Measurements from ENCODE around the gene SCLT1.
"Not testable (repeated sequence)": the region's sequence is repeated elsewhere in the genome, so short reads cannot be mapped to it uniquely, and the experiment has no call there.

Gene SCLT1

DNA sequence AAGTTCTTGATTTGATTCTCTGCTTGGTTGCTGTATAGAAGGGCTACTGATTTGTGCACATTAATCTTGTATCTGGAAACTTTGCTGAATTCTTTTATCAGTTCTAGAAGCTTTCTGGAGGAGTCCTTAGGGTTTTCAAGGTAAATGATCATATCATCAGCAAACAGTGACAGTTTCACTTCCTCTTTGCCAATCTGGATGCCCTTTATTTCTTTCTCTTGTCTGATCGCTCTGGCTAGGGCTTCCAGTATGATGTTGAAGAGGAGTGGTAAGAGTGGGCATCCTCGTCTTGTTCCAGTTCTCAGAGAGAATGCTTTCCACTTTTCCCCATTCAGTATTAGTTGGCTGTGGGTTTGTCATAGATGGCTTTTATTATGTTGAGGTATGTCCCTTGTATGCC lies 23.8 kb downstream of the SCLT1 start:
- DNase-seq (ENCODE audit: low read depth), result not testable (repeated sequence)

DNA sequence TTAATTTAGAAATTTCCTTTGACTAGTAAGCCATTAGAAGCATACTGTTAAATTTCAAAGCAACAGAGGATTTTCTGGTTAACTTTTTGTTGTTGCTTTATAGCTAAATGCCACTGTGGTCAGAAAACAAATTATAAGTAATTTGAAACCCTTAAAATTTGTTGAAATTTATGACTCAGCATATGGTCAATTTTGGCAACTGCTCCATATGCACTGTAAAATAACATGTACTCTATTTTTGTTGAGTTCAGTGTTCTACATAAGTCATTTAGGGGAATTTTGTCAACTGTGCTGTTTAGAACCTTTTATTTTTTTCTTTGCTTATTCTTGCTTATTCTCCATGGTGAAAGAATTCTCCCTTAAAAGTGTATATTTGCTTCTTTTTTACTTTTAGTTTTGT lies 28.6 kb downstream of the SCLT1 start:
- DNase-seq (ENCODE audit: low read depth), result no peak

DNA sequence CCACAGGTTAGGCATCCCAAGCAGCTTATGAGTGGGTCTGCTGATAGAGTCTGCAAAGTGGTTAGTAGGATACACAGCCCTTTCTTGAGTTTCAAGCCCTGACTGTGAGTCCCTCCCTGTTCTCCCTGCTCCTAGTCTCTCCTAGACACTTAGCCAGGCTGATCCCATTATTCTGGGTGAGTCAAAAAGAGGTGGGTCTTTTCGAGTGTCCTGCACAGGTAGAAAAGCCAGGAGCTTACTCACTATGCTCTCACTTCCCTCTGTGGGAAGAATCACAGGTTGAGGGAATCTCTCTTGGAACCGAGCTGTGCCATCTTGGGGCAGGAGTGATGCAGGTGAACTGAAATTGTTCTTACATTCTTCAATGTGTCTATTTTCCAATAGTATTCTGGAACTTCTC lies 29.7 kb downstream of the SCLT1 start:
- no peak for DNase-seq (ENCODE audit: low read depth)

DNA sequence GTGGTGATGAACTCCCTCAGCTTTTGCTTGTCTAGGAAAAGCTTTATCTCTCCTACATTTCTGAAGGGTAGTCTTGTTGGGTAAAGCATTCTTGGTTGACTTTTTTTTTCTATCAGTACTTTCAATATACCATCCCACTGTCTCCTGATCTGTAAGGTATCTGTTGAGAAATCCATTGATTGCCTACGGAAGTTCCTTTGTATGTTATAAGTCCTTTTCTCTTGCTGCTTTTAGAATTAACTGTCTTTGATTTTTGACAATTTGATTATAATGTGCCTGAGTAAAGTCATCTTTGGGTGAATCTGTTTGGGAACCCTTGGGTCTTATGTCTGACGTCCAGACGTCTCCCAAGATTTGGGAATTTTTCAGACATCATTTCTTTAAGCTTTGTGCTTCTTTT lies 30.8 kb downstream of the SCLT1 start:
- no peak for DNase-seq (ENCODE audit: low read depth)

DNA sequence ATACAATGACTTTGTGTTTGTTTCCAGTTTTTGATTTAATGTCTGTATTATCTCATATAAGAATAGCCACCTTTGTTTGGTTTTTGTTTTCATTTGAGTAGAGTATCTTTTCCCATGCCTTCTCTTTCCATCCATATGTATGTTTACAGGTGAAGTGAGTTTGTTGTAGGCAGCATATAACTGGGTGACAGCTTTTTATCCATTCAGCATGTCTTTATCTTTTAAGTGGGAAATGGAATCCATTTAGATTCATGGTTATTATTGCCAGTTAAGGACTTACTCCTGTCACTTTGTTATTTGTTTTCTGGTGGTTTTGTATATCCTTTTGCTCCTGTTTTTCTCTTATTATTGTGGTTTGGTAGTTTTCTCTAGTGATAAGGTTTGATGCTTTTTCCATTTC lies 34.3 kb downstream of the SCLT1 start:
- no peak for DNase-seq (ENCODE audit: low read depth)

DNA sequence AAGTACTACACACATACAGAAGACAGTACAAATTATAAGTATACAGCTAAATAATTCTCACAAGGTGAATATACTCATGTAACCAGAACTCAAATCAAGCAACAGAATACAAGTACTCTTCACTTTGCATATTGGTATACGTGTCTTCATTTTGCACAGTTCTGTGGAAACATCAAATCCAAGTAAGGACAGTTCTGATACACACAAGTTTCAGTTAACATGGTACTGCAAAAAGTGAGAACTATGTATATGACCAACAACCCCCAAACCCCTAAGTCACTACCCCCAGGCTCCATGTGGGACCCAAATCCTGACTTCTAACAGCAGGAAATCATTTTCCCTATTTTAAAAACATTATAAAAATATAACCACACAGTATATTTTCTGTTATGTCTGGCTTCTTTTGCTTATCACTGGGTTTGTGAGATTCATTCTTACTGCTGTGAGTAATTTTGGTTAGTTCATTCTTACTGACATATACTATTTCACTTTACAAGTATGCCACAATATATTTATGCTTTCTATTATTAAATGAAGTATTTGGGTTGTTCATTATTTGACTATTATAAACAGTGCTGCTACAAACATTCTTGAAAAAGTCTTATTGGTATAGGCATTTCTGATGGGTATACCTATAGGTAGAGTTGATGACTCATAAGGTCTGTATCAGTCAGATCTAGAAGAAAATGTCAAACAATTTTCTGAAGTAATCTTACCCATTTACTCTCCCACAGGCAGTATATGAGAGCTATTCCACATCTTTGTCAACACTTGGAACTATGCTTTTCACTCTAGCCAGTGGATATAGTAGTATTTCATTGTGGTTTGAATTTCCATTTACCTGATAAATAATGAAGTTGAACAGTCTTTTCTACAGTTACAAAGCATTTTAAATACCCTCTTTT lies 47.0 kb downstream of the SCLT1 start:
- no peak for DNase-seq (ENCODE audit: low read depth)

DNA sequence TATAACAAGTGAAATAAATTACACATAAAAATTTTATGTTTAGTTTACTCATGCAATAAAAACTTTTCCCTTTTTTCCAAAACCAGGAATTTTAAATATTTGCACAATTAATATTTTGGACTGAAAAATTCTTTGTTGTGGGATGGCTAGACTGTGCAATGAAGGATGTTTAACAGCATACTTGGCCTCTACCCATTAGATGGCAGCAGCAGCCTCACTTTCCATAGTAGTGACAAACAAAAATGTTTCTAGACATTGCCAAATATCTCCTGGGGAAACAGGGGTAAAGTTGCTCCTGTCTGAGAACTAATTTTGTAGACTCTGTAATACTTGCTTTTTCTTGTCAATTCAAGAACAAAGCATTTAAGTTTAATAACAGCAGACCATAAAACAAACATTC lies 49.8 kb downstream of the SCLT1 start:
- DNase-seq (ENCODE audit: low read depth), result no peak

DNA sequence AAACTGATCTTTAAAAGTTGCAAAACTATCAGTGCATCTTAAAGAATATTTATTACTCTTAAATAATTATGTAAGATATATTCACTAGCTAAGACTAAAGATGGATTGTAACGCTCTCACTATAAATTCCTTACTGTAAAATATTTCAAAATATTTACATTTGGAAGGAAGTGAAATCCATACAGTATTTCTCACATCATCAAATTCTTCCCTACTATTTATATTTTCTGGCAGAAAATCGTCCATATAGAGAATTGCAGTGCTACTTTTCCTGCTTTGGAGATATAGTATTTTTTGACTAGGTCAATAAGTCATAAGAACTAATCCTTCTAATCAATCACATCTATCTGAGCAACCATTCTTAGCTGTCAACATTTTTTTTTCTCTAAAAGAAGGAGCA lies 52.9 kb downstream of the SCLT1 start:
- no peak for DNase-seq (ENCODE audit: low read depth)

DNA sequence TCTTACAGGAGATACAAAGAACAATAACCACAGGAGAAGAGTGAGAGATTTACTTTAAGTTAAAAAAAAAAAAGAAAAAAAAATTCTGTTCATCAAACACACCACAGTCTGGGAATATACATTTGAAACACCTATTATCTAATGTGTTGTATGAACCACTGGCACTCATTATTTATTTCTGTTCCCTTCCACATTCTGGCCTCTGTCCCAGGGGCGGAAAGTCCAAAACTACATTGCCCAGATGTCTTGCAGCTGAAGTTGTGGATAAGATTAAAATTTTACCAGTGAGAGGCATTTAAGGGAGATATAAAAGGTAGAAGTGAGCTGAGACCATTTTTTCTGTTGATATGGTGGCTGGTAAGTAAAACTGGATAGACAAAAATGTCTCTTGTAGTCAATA lies 56.2 kb downstream of the SCLT1 start:
- no peak for DNase-seq (ENCODE audit: low read depth)

DNA sequence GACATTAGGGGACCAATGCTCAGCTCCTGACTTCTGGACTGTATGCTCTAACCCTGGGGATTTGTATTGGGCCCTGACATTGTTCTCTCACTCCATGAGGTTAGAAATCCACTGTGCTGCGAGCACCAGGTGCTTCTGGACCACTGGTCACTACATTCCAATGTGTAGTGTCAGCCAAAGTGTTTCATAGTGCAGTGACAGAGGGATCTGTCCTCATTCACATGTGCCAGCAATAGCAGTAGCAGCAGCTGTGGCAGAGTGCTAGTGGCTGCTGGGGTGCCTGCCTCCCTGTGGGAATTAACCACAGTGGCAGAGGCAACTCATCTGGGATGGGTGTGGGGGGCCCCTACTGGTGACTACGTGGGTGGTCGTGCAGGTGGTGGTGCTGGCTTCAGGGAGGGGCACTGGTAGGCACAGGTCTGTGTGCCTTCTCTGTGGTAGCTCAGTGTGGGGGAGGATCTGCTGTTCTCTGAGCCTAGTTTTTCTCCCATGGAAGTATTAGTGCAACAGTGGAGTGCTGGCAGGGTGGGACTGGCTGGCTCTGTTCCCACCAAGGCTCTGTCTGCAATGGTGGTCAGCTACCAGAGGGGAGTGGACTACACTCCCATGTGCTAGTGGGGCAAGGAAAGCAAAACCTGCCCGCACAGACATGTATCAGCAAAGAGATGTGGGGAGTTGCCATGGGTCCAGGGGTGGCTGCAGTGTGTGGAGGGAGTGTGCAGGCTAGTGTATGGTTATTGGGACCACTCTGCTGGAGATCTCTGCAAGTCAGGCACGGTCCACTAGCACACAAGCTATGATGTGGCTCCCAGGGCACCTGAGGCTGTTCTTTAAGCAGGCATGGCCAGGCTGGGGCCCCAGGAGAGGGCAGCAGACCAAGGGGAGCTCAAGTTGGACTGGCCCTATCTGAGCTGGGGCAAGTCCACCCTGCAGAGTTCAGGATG lies 78.5 kb downstream of the SCLT1 start:
- no peak for DNase-seq (ENCODE audit: low read depth)

DNA sequence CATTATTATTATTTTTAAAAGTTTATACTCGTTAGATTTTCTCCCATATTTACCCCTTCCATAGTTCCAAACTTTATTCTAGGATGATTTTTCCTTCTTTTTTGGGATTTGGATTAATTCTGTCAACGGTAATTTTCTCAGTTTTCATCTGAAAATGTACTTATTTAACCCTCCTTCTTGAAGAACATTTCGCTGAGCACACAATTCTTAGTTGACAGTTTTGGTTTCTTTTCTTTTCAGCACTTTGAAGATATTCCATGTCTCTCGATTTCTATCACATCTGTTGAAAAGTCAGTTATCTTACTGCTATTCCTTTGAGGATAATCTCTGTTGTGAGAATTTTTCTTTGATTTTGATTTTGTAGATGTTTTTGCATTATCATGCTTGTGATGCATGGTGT lies 85.2 kb downstream of the SCLT1 start:
- no peak for DNase-seq (ENCODE audit: low read depth)

DNA sequence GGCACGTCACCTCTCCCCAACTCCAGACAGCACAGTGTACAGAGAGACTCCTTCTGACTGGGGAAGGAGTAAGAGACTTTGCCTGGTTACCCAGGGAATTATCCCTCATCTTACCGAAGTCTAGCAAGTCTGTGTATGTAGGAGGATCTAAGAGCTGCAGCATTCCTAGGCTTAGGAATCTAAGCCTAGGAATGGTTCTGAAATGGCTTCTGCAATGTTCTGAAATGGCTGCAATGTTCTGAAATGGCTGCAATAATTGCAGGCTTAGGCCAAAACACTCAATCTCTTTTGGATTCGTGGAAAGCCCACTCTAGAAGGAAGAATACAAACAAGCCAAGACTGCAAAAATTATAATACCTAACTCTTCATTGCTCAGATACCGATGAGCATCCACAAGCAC lies 106.4 kb downstream of the SCLT1 start:
- no peak for DNase-seq (ENCODE audit: low read depth)

DNA sequence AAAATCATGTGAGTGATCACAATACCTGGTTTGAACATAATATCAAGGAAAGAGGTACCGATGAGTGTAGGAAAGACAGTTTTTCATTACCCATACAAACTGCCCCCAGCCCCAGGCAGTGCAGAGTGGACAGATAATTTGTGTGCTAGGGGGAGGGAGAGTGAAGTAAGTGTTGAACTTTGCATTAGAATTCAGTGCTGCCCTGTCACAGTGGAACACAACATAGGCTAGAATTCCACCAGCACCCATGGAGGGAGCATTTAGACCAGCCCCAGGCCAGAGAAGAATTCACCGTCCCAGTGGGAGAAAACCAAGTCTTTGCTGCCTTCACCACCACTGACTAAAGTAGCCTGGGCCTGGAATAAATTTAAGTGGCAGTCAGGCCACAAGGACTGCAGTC lies 107.3 kb downstream of the SCLT1 start:
- no peak for DNase-seq (ENCODE audit: low read depth)

DNA sequence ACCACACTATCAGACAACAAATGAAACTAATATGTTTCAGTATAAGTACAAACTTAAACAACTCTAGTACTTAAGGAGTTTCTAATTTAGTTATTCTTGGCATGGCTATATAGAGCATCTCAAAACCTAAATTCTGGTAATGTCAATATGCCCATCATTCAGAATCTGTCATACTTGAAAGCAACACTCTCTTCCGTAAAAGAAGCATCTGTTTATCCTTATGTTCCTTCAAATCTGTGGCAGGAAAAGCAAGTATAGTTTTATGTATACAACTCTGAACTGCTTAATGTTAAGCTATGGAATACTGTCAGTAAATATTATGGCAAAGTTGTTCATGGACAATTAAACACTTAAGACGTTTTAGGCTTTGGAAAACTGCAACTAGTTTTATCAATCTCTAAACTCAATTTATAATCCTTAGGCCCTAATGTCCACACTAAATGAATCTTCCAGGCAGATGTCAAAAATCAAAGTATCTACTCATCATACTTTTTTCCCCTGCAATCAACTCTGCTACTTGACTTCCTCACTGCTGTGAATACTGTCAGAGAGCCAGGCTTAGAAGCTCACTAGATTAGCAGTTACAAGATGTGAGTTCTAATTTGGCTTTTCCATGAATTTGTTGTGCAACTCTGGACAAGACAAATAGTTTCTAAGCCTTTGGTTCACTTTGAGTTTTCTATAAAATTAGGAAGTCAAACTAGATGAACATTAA lies 109.4 kb downstream of the SCLT1 start:
- no peak for DNase-seq (ENCODE audit: low read depth)

DNA sequence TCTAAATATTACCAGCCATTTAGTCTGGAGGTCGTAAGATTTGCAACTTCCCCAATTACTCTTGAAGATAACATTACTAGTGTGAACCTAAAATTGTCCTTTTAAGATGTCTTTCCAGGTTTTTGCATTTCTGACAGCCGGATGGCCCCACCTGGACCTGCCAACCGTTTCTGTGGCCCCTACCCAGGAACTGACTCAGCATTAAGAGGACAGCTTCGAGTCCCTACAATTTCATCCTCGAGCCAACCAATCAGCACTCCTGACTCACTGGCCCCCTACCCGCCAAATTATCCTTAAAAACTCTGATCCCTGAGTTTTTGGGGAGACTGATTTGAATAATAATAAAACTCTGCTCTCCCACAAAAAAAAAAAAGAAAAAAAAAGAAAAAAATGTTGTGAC lies 112.0 kb downstream of the SCLT1 start:
- DNase-seq (ENCODE audit: low read depth), result no peak

DNA sequence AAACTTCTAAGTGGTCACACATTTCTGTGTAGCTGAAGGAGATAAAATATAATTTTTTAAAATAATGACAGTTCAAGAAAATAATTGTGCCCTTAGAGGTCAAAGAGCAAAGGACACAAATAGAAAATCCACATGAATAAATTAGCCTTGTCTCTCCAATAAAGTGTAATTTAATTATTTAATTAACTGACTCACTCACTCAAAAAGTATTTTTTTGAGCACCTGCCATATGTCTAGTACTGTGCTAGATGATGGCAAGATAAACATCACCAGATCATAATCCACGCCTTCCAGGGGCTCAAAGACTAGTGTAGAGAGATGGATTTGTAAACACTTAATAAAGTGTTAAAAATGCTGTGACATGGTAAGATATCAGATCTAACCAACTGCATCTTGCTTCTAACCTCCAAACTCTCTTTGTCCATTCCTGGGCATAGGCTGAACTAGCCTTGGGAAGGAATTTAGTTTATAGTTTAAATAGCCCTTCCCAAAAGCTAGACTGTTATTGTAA lies 112.5 kb downstream of the SCLT1 start:
- DNase-seq (ENCODE audit: low read depth), result no peak

DNA sequence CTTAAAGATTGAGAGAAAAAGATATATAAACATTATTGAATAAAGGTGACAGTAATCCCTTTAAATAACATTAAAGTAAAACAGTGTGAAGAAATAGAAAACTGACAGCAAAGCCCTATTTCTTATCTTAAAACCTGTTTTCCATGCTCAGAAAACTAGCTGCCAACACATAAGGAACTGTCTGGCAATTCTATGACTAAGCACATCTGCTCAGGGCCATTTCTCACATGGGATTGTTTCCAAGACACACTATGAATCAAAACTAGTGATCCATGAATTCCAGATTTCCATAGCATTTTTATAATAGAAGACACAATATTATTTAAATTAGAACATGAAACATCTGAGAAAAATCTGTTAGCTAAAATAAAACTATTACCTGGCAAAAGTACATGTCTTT lies 113.4 kb downstream of the SCLT1 start:
- DNase-seq (ENCODE audit: low read depth), result no peak

DNA sequence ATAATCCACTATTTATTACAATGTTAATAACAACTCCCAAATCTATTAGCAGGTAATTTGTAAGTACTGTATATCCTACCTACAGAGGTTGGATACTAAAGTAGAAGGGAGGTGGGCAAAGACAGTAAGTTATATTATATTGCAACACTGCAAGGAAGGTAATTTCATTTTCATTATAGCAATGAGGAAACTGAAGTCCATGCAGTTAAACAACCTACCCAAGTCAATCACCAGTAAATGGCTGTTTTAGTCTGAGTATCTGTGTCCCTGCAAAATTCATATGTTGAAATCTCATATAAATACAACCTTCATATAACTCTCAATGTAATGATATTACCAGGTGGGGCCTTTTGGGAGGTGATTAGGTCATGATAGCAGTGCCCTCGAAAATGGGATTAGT lies 114.4 kb downstream of the SCLT1 start:
- DNase-seq (ENCODE audit: low read depth), result no peak

DNA sequence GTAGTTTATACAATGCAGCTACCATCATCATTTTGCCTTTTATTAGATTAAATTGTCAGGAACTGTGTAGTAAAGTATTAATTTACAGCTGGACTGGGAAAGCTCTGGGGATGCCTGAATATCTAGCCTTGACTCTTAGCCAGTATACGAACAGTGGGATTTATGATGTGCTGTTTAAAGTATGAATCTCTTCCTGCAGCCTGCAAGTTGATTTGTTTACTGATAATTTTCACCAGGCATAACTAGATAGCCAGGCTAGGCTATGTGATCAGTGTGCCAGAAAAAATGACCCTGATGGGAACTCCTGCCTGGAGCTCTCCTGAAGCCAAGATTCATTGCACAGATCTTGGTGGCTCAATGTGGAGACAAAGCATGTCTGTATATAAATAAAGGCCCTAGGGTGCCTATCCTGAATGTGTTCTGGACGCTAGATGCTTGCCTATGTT lies 119.2 kb downstream of the SCLT1 start:
- DNase-seq (ENCODE audit: low read depth), result no peak

DNA sequence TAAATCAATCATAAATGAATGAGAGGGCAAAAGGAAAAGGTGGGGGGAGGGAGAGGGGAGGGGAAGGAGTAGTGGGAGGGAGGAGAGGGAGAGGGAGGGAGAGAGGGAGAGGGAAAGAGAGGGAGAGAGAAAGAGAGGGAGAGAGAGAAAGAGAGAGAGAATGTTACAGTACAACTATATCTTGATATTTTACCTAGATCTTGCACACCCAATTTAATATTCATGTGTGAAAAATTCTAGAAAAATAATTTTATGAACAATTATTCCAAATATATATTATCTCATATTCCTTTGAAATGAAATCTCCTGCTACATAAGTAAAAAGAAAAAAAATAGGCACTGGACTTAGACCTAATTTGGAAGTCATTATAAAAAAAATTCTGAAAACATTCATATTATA lies 120.0 kb downstream of the SCLT1 start:
- no peak for DNase-seq (ENCODE audit: low read depth)

DNA sequence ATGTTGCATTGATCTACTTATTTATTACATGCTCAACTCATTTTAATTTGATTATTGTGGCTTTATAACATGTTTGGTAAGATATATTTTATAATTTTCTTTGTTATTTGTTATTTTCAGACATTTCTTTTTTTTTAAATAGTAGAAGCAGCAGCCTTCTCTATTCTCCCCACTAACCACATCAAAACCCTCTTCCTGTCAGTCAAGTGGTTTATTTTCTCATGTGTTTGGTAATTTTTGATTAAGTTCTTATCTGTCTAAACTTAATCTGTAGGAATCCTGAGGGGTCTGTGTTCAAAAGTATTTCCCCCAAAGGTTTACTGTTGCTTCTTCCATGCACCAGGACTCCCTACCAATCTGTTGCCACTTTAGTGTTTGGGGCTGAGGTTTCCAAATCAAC lies 131.9 kb downstream of the SCLT1 start:
- DNase-seq (ENCODE audit: low read depth), result no peak

DNA sequence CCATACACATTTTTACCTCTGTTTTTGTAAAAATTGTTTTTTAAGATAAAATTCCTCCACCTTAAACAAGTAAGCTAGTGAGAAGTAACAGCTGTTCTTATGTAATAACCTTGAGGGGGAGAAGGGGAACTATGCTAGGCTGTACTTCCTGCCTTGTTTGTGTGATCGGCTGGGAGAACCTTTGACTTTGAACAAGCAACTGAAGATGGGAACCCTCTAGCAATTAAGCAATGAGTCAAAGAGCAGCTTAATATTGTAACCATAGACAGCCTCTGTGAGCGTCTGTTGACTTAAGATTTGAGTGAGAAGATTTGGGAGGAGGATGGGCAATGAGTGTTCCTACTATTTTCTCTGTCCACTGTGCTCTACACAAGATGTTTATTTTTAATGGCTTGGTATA lies 135.1 kb downstream of the SCLT1 start:
- DNase-seq (ENCODE audit: low read depth), result no peak
